GM12874 (cell line): ENCODE measurements around the gene BSND.

Experiments
- TF ChIP-seq, protein P1 (sequence below): IDR thresholded peaks from 2 replicates; pipeline ENCODE4 v1.5.1; 2011; ENCODE audit warnings: low read depth, mild to moderate bottlenecking, control low read depth, low read length, moderate library complexity; ENCODE audit not compliant: insufficient read depth

Gene BSND

DNA sequence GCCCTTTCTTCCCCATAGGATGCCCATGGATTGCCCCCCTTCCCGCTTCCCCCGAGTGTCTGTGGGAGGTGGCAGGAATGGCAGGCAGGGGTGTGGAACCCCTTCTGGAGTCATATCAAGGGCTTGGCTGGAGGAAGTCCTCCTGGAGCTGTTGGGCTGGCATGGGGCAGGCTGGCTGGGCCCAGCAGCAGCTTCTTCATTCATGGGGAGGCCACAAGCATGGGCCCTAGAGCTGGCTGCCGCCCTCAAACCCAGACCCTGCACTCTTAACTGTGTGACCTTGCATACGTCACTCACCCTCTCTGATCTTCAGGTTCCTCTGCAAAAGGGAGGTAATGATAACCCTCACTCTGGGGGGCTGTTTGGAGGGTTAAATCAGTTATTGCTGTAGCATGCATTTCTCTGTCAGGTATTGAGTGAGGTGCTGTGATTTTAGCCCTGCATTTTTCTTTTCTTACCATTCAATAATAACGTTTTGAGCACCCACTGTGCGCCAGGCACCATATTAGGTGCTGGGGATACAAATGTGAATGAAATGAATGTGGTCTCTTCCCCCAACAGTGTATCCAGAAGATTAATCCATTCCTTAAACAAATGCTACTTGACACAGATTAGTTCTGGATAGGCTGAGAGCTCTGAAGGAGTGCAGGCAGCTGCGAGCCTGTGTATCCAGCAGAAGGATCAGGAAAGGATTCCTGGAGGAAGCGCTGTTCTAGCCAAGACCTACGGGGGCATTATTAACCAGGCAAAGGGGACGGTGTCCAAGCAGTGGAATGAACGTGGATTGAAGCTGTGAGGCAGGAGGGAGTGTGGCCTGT, 49.9 kb downstream of the BSND start:
- TF ChIP-seq, protein P1, sequence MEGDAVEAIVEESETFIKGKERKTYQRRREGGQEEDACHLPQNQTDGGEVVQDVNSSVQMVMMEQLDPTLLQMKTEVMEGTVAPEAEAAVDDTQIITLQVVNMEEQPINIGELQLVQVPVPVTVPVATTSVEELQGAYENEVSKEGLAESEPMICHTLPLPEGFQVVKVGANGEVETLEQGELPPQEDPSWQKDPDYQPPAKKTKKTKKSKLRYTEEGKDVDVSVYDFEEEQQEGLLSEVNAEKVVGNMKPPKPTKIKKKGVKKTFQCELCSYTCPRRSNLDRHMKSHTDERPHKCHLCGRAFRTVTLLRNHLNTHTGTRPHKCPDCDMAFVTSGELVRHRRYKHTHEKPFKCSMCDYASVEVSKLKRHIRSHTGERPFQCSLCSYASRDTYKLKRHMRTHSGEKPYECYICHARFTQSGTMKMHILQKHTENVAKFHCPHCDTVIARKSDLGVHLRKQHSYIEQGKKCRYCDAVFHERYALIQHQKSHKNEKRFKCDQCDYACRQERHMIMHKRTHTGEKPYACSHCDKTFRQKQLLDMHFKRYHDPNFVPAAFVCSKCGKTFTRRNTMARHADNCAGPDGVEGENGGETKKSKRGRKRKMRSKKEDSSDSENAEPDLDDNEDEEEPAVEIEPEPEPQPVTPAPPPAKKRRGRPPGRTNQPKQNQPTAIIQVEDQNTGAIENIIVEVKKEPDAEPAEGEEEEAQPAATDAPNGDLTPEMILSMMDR: no peak

DNA sequence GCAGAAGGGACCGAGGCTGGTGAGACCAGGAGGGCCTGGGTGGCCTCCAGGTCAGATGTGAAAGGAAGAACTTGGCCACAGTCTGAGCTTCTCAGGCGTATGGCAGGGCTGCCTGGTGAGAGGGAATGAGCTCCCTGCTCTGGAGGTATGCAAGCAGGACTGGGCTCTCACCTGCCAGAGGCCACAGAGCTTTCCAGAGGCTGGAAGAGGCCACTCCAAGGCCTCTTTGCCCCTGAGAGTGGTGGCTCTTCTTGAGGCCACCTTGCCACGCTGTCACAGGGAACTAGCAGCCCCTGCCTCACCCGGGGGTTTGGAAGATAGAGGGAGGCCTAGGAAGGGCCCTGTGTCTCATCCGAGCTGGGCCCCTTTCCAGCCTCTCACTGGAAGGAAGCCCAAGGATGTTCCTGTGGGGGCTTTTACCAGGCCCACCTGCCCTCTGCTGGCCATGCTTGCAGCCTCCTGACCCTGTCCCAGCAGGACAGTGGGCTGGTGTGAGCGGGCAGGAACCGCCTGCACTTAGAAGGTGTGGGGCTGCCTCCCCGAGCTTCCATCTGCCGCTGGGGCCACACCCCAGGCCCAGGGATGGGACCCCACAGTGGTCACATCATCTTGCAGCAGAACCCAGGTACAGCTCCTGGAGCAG, 50.7 kb downstream of the BSND start:
- TF ChIP-seq, protein P1: no peak

DNA sequence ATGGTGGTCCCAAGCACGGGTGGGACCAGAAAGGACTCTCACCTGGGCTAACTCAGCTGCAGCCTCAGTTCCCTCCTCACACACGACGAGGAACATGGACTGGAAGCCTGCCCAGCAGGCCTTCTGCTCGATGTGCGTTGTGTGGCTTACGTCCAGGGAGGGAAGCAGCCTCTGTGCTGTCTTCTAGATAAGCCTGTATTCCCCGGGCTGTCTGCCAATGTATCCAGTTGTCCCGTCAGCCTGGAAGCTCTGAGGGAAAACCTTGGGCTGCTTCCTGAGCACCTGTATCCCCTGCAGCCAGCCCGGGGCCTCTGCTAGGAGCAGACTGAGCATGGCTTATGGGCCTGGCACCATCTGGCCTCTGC, 51.2 kb downstream of the BSND start:
- TF ChIP-seq, protein P1: no peak

GRCh38 chr1:55050283-55050682, 51.5 kb downstream of the BSND start:
- TF ChIP-seq, protein P1: no peak

GRCh38 chr1:55051169-55051568, 52.4 kb downstream of the BSND start:
- TF ChIP-seq, protein P1: no peak

DNA sequence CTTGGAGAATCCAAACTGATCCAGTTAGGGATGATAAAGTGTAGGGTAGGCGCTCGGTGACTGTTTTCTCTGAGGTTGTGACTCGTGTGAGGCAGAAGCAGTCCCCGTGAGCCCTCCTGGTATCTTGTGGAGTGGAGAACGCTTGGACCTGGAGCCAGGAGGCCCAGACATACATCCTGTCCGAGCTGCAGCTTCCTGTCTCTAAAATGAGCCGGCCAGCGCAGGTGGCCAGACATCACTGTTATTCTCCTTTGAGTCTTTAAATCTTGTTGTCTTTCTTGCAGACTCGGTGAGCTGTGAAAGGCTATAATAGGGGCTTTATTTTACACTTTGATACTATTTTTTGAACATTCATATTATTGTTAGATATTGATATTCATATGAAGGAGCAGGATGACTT, 52.9 kb downstream of the BSND start:
- TF ChIP-seq, protein P1: no peak

- TF ChIP-seq, protein P1: no peak
Measured at GRCh38 chr1:55052221-55053142, 53.7 kb downstream of the BSND start.
